ENCODE data around the gene MMD. TPM values are rescaled to one million over a fixed set of nuclear protein-coding genes. Genes with fewer than 3 reads are reported as not detected.
"Not testable (repeated sequence)": the region's sequence is repeated elsewhere in the genome, so short reads cannot be mapped to it uniquely, and the experiment has no call there.

The MMD gene
- total RNA-seq, 2 donors from 2014 or later: 35.0 to 39.3 TPM

- H3K4me1 Mint-ChIP-seq (ENCODE audit: low read depth): peaks cover 6% of the 10 kb centered on the region
- ATAC-seq (replicated peaks in 1 of 2) (no peak), DNase-seq (no peak)
- no peaks in the 10 kb centered on the region for H3K36me3 Mint-ChIP-seq (ENCODE audit: insufficient read depth in 2 of 2)
- no peak overlapping the region for H3K27ac Mint-ChIP-seq
- no peaks in the 10 kb centered on the region for H3K9me3 Mint-ChIP-seq
- H3K27me3 Mint-ChIP-seq (ENCODE audit: low read depth): peaks cover 18% of the 10 kb centered on the region
- H3K4me3 Mint-ChIP-seq: no peak overlapping the region
Observed at GRCh38 chr17:55452139-55452790, 30.6 kb upstream of the MMD start.

- no peak for ATAC-seq (replicated peaks in 1 of 2)
- H3K4me1 Mint-ChIP-seq (ENCODE audit: low read depth): peaks cover 6% of the 10 kb centered on the region
Observed at GRCh38 chr17:55451758-55452138, 30.1 kb upstream of the MMD start.

GRCh38 chr17:55451203-55451641 lies 29.6 kb upstream of the MMD start:
- no peak overlapping the region for H3K4me3 Mint-ChIP-seq
- ATAC-seq (replicated peaks in 1 of 2): no peak
- H3K4me1 Mint-ChIP-seq (ENCODE audit: low read depth): peaks cover 6% of the 10 kb centered on the region
- no peak for DNase-seq
- no peaks in the 10 kb centered on the region for H3K36me3 Mint-ChIP-seq (ENCODE audit: insufficient read depth in 2 of 2)
- H3K27ac Mint-ChIP-seq: no peak overlapping the region
- H3K27me3 Mint-ChIP-seq (ENCODE audit: low read depth): peaks cover 18% of the 10 kb centered on the region
- H3K9me3 Mint-ChIP-seq: no peaks in the 10 kb centered on the region

More at GRCh38 chr17:55451758-55452138, 30.1 kb upstream of the MMD start:
- Mint-ChIP-seq H3K4me3 (no peak overlapping the region), H3K9me3 (no peaks in the 10 kb centered on the region), H3K27me3 (ENCODE audit: low read depth) (peaks cover 18% of the 10 kb centered on the region), H3K27ac (no peak overlapping the region), H3K36me3 (ENCODE audit: insufficient read depth in 2 of 2) (no peaks in the 10 kb centered on the region)
- no peak for DNase-seq

- H3K27ac Mint-ChIP-seq: no peak overlapping the region
- ATAC-seq (replicated peaks in 1 of 2) (no peak), DNase-seq (no peak)
Observed at GRCh38 chr17:55450232-55450825, 28.7 kb upstream of the MMD start.

GRCh38 chr17:55448681-55449080 lies 27.0 kb upstream of the MMD start:
- H3K27me3 Mint-ChIP-seq (ENCODE audit: low read depth): peaks cover 13% of the 10 kb centered on the region
- ATAC-seq (replicated peaks in 1 of 2) (no peak), DNase-seq (no peak)
- peaks cover 6% of the 10 kb centered on the region for H3K4me1 Mint-ChIP-seq (ENCODE audit: low read depth)
- no peak overlapping the region for H3K27ac Mint-ChIP-seq
- no peaks in the 10 kb centered on the region for H3K9me3 Mint-ChIP-seq
- H3K36me3 Mint-ChIP-seq (ENCODE audit: insufficient read depth in 2 of 2): no peaks in the 10 kb centered on the region
- H3K4me3 Mint-ChIP-seq: no peak overlapping the region

More at GRCh38 chr17:55450232-55450825, 28.7 kb upstream of the MMD start:
- no peaks in the 10 kb centered on the region for H3K36me3 Mint-ChIP-seq (ENCODE audit: insufficient read depth in 2 of 2)
- H3K4me1 Mint-ChIP-seq (ENCODE audit: low read depth): peaks cover 6% of the 10 kb centered on the region
- H3K9me3 Mint-ChIP-seq: no peaks in the 10 kb centered on the region
- peaks cover 15% of the 10 kb centered on the region for H3K27me3 Mint-ChIP-seq (ENCODE audit: low read depth)
- no peak overlapping the region for H3K4me3 Mint-ChIP-seq

GRCh38 chr17:55446581-55447205 lies 25.1 kb upstream of the MMD start:
- Mint-ChIP-seq H3K4me3 (no peak overlapping the region), H3K27me3 (ENCODE audit: low read depth) (peaks cover 13% of the 10 kb centered on the region), H3K9me3 (no peaks in the 10 kb centered on the region), H3K27ac (no peak overlapping the region), H3K4me1 (ENCODE audit: low read depth) (peaks cover 6% of the 10 kb centered on the region), H3K36me3 (ENCODE audit: insufficient read depth in 2 of 2) (no peaks in the 10 kb centered on the region)
- DNase-seq (no peak), ATAC-seq (replicated peaks in 1 of 2) (no peak)

GRCh38 chr17:55446004-55446403 lies 24.4 kb upstream of the MMD start:
- not testable (repeated sequence) for H3K4me1 Mint-ChIP-seq (ENCODE audit: low read depth); ATAC-seq (replicated peaks in 1 of 2); H3K9me3 Mint-ChIP-seq; H3K27me3 Mint-ChIP-seq (ENCODE audit: low read depth); H3K36me3 Mint-ChIP-seq (ENCODE audit: insufficient read depth in 2 of 2); H3K4me3 Mint-ChIP-seq; DNase-seq; H3K27ac Mint-ChIP-seq

- DNase-seq (no peak), ATAC-seq (replicated peaks in 1 of 2) (no peak)
- Mint-ChIP-seq H3K9me3 (no peaks in the 10 kb centered on the region), H3K4me3 (no peak overlapping the region), H3K36me3 (ENCODE audit: insufficient read depth in 2 of 2) (no peaks in the 10 kb centered on the region), H3K27ac (no peak overlapping the region), H3K27me3 (ENCODE audit: low read depth) (peaks cover 13% of the 10 kb centered on the region), H3K4me1 (ENCODE audit: low read depth) (no peaks in the 10 kb centered on the region)
Observed at GRCh38 chr17:55444471-55445441, 23.1 kb upstream of the MMD start.

GRCh38 chr17:55443904-55444303 lies 22.3 kb upstream of the MMD start:
- Mint-ChIP-seq H3K27ac (no peak overlapping the region), H3K27me3 (ENCODE audit: low read depth) (peaks cover 21% of the 10 kb centered on the region), H3K4me1 (ENCODE audit: low read depth) (no peaks in the 10 kb centered on the region), H3K36me3 (ENCODE audit: insufficient read depth in 2 of 2) (no peaks in the 10 kb centered on the region), H3K9me3 (no peaks in the 10 kb centered on the region), H3K4me3 (no peak overlapping the region)
- DNase-seq: no peak
- no peak for ATAC-seq (replicated peaks in 1 of 2)

GRCh38 chr17:55442953-55443683 lies 21.5 kb upstream of the MMD start:
- DNase-seq: no peak
- Mint-ChIP-seq H3K4me3 (no peak overlapping the region), H3K4me1 (ENCODE audit: low read depth) (no peaks in the 10 kb centered on the region), H3K36me3 (ENCODE audit: insufficient read depth in 2 of 2) (no peaks in the 10 kb centered on the region), H3K27ac (no peak overlapping the region), H3K9me3 (no peaks in the 10 kb centered on the region), H3K27me3 (ENCODE audit: low read depth) (peaks cover 21% of the 10 kb centered on the region)
- ATAC-seq (replicated peaks in 1 of 2): no peak

- no peak overlapping the region for H3K4me3 Mint-ChIP-seq
- H3K4me1 Mint-ChIP-seq (ENCODE audit: low read depth): peaks cover 2% of the 10 kb centered on the region
- no peak for DNase-seq
- H3K27ac Mint-ChIP-seq: no peak overlapping the region
- ATAC-seq (replicated peaks in 1 of 2): no peak
- H3K36me3 Mint-ChIP-seq (ENCODE audit: insufficient read depth in 2 of 2): no peaks in the 10 kb centered on the region
- H3K9me3 Mint-ChIP-seq: no peaks in the 10 kb centered on the region
- H3K27me3 Mint-ChIP-seq (ENCODE audit: low read depth): peaks cover 28% of the 10 kb centered on the region
Observed at GRCh38 chr17:55442462-55442861, 20.8 kb upstream of the MMD start.

- no peaks in the 10 kb centered on the region for H3K36me3 Mint-ChIP-seq (ENCODE audit: insufficient read depth in 2 of 2)
- H3K4me3 Mint-ChIP-seq: no peak overlapping the region
- peak in 1 of 2 donors; percentile 16 for DNase-seq
- peaks cover 11% of the 10 kb centered on the region for H3K4me1 Mint-ChIP-seq (ENCODE audit: low read depth)
- peaks cover 37% of the 10 kb centered on the region for H3K27me3 Mint-ChIP-seq (ENCODE audit: low read depth)
- H3K9me3 Mint-ChIP-seq: no peaks in the 10 kb centered on the region
- no peak overlapping the region for H3K27ac Mint-ChIP-seq
- ATAC-seq (replicated peaks in 1 of 2): peak; percentile 89 to 92
Observed at GRCh38 chr17:55441544-55441943, 19.9 kb upstream of the MMD start.

Data from activated T-cell treated with anti-CD3 and anti-CD28 coated beads, Interleukin-2, amount 50 U/mL, for 72 hours (primary cell).